ENCODE measurements around the gene CDT1. TPM values are rescaled to one million over a fixed set of nuclear protein-coding genes. Genes with fewer than 3 reads are reported as not detected.
"Not testable (repeated sequence)": the region's sequence is repeated elsewhere in the genome, so short reads cannot be mapped to it uniquely, and the experiment has no call there.

Gene CDT1
- total RNA-seq, 1 donor from 2014 or later, result 5.1 TPM

GRCh38 chr16:88768071-88768783 is 35.4 kb upstream of the CDT1 start:
- peak; percentile 77 to 93 for DNase-seq (ENCODE audit: low read depth in 2 of 2)

GRCh38 chr16:88769617-88770460 is 33.8 kb upstream of the CDT1 start:
- DNase-seq (ENCODE audit: low read depth in 2 of 2), result peak in 1 of 2 donors; percentile 69

GRCh38 chr16:88770461-88771293 is 32.9 kb upstream of the CDT1 start:
- peak in 1 of 2 donors; percentile 70 for DNase-seq (ENCODE audit: low read depth in 2 of 2)

- DNase-seq (ENCODE audit: low read depth in 2 of 2), result no peak
These were observed 32.3 kb upstream of the CDT1 start for GRCh38 chr16:88771294-88771772.

GRCh38 chr16:88771781-88772180 is 31.8 kb upstream of the CDT1 start:
- not testable (repeated sequence) for DNase-seq (ENCODE audit: low read depth in 2 of 2)

- DNase-seq (ENCODE audit: low read depth in 2 of 2), result no peak
These were observed 30.4 kb upstream of the CDT1 start for GRCh38 chr16:88772871-88773811.

- peak; percentile 60 to 83 for DNase-seq (ENCODE audit: low read depth in 2 of 2)
These were observed 29.7 kb upstream of the CDT1 start for GRCh38 chr16:88773812-88774291.

DNA sequence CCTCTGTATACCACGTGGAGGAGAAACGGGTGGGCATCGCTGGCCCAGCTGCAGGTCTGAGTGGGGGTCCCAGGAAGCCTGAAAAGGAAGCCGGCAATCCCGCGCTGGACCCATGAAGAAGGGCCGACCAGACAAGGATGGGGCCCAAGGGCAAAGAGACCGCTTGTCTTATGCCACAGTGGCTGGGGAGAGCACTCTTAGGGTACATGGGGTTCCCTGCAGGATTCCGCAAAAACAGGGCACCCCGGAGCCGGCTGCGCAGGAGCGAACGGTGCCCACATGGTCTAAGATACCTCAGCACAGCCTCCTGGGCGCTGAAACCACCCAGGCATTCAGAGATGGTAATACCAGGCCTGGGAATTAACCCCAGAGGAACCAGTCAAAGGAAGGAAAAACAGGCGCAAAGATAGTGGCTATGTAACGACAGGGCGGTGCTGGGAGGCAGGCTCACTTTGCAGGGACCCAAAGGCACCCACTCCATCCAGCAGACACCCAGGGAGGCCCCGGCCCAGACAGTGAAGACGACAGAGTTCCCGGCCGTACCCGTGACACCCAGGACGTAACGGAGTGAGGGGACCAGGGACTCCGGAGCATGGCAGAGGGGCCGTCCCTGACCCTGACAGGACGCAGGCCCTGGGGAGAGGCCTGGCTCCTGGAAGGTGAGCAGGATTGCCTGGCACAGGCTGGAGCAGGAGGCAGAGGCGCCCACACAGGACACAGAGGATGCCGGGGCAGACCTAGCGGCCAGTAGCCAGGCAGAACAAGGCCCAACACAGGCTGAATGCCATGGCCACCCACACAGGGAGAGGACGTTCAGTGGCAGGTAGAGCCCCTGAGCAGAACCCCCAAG is 28.8 kb upstream of the CDT1 start:
- DNase-seq (ENCODE audit: low read depth in 2 of 2), result no peak

GRCh38 chr16:88775825-88776224 is 27.8 kb upstream of the CDT1 start:
- DNase-seq (ENCODE audit: low read depth in 2 of 2), result no peak

DNA sequence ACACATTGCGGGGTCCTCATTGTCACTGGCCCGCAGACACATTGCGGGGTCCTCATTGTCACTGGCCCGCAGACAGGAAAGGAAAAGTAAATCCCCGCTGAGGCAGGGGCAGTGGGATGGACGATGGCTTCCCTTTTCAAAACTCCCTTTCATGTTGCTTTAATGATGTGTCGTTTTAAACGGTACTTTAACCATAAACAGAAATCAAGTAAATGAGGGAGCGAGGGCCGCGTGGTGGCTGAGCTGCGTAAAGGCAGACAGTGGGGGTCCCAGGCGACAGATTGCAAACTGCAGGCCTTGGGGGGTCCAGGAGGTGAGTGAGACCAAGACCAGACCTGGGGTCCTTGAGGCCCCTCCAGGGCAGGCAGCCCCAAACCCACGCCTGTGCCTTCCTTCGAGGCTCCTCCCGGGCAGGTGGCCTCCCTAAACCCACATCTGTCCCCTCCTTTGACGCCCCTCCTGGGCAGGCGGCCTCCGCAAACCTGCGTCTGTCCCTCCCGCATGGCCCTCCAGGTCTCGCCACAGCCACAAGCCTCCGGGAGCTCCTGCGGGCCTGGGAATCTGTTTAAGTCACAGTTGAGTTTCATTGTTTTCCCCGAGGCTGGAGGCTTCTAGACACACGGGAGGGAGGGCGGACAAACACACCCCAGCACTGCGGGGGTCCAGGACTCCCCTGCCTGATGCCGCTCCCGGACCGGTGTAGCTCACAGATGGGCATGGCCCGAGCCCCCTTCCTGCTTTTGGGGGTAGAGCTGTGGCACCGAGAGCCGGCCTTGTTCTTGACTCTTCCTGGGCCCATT is 25.9 kb upstream of the CDT1 start:
- DNase-seq (ENCODE audit: low read depth in 2 of 2), result no peak

GRCh38 chr16:88778271-88778525 is 25.4 kb upstream of the CDT1 start:
- DNase-seq (ENCODE audit: low read depth in 2 of 2), result no peak

DNA sequence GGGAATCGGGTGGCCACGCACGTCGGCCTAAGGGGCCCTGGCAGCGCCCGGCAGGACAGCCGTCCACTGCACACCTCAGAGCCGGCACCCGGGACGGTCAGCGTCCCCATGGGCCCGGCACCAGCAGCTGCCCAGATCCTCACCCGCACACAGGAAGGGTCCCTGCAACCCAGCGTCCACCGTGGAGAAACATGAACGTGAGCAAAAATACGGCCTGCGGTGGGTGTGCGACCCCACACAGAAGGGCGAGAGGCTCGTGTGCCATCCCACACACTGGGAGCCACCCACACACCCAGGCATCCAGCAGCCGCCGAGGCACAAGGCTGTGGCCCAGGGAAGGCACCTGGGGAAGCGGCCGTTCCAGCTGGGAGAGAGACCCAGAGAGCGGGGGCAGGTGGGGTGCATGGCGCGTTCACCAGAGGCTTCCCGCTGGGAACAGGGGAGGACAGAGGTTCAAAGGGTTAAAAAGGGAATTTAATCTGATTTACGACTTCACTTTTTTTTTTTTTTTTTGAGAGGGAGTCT is 25.0 kb upstream of the CDT1 start:
- no peak for DNase-seq (ENCODE audit: low read depth in 2 of 2)

GRCh38 chr16:88779406-88780141 is 24.0 kb upstream of the CDT1 start:
- DNase-seq (ENCODE audit: low read depth in 2 of 2), result no peak

DNA sequence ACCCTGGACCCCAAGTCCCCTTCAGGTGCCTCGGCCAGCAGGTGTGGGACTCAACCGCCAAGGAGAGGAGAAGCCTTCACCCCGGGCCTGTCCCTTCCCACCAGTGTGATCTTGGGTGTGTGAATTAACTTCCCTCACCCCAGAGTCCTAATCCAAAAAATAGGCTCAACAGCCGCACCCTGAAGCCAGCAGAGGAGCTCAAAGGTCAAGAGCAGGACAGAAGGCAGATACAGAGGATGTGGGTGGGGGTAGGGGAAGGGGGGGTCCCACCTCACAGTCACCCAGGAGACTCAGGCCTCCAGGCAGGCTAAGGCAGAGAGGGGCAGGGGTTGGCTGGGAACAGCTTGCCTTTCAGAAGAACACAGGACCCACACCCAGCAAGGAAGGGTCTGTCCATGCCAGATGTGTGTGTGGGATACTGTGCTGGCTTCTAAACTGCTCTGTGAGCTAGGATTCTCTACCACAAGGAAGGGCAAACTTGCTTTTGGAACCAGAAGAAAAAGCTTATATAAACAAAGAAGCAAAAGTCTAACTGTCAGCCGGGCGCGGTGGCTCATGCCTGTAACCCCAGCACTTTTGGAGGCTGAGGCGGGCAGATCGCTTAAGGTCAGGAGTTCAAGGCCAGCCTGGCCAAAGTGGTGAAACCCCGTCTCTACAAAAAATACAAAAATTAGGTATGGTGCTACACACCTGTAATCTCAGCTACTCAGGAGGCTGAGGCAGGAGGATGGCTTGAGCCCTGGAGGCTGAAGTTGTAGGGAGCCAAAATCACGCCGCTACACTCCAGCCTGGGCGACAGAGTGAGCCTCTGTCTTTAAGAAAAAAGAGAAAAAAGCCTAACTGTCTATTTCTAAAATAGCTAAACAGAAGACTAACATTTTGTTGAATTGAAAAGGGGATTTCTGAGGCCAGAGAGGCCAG is 23.2 kb upstream of the CDT1 start:
- no peak for DNase-seq (ENCODE audit: low read depth in 2 of 2)

DNA sequence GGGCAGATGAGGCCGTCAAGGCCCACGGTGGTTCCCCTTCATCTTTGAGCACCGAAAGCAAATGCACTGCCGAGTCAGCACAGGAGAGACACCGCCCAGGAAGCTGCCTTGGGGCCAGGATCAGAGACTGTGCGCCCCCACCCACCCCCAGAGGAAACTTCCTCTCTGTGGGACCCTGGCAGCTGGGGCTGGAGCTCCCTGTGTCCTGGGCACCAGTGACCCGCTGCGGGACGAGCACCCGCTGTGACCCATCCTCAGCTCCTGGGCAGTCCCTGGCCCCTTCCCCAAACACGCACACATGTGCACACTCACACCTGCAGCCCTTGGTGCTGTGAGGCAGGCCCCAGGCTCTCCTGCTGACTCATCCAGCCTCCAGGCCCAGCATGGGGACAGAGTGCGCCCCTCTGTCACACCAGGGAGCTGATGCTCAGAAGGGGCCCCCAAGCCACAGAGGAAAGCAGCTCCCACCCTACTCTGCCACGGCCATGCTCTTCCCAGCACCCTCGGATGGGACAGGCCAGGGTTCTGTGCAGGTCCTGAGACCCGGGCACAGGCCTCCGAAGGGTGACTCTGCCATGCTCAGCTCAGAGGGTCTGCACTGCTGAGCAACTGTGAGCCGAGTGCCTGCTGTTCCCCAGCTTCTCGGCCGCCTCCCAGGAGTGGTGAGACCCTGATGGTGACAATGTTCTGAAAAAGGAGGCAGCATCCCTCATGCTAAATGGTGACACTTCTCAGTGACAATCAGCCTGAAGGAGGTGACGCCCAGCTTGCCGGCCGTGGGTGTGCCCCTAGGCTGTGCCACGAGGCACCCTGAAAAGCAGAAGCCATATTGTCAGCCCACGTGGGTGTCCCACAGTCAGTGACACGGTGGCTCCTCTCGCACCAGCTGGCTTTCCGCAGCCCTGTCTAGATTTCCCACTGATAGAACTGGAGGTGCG is 22.2 kb upstream of the CDT1 start:
- peak in 1 of 2 donors; percentile 28 for DNase-seq (ENCODE audit: low read depth in 2 of 2)
